ENCODE measurements around the gene DARS1.
A peak's percentile ranks its signal among the peaks of the same experiment; 100 is the strongest.

DARS1 gene

DNA sequence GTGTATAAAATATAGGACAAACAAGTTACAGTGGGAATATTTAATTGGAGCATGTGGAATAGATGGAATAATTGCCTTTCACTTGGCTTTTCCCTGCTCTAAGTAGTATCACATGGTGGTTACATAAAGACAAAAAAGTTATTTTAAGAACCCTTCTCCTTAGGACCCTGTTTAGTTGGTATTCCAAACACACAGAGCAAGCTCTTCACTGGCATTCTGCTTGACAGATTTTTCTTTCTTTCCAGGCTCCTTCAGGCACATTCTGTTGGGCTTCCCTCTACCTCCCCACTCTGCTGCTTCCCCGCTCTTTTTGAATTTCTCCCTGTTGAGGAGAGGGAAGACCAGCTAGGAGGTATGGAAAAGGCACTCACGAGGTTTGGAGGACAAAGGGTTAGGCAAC, 29.0 kb upstream of the DARS1 start:
- DNase-seq: no peak

DNA sequence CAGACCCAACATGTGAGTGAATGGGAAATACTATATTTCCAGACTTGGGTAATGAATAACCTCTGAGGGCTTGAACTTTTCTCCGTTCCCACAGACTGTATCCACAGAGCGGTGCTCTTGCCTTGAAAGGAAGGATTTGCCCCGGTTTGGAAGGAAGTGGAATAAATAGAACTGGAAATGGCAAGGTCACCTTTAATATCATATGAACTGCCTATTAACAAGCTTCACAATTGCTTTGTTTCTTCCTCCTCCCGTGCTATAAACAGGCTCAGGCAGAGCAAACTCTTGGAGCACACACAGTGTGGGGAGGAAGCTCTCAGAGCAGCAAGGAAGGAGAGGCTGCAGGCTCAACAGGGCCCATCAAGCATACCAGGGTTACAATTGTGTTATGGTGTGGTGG, 28.5 kb upstream of the DARS1 start:
- DNase-seq: no peak

DNA sequence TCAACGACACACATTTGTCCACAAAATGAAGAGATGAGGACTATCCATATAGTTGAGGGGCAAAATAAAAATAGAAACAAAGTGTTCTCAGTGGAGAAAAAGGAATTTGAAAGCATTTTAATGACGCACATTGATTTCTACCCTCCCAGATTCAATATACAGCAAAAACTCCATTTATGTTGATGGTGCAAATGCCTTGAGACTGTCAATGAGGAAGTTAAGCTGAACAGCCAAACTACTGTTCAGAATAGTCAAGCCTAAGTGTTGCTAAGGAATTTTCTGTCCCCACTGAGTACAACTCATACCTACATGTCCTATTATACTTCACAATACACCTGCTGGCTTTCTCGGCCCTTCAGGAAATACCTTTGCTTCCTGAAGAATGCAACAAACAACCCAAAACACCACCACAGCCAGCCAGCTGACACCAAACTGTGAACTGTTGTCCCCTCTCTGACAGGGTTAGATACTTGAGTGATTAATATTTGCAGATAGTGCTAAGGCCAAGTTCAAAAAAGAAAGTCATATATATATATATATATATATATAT, 27.8 kb upstream of the DARS1 start:
- DNase-seq: peak in 1 of 2 experiments; percentile 20

DNA sequence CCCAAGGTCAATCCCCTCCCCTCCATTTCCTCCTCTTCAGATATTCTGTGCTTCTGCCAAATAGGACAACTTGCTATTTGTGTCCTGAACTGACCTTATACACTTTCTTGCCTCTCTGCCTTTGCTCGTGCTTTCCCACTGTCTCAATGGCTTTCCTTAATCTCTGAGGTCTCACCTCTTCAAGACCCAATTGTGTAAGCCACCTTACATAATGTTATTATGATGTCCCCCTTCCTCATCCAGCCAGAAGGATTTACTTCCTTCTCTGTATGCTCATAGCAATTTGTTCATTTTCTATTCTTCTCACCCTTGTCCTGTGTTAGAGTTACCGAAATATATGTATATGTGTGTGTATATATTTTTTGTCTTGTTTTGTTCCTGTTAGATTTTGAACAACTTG, 26.9 kb upstream of the DARS1 start:
- no peak for DNase-seq

DNA sequence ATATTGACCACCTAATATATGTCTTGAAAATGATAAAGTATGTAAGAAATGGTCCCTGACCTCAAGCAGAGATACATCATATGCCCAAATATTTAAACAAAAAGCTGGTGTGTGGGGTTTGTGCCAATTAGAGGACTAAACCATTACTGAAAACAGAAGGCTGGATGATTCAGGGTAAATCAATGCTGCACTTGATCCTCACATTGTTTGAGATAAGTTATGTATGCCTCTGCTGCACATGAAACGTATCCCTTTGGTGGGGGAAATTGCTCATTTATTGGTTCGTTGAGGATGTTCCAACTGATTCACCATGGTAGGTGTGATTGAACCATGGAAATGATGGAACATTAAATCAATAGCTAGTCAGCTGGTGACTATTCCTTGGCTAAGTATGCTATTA, 24.7 kb upstream of the DARS1 start:
- no peak for DNase-seq

DNA sequence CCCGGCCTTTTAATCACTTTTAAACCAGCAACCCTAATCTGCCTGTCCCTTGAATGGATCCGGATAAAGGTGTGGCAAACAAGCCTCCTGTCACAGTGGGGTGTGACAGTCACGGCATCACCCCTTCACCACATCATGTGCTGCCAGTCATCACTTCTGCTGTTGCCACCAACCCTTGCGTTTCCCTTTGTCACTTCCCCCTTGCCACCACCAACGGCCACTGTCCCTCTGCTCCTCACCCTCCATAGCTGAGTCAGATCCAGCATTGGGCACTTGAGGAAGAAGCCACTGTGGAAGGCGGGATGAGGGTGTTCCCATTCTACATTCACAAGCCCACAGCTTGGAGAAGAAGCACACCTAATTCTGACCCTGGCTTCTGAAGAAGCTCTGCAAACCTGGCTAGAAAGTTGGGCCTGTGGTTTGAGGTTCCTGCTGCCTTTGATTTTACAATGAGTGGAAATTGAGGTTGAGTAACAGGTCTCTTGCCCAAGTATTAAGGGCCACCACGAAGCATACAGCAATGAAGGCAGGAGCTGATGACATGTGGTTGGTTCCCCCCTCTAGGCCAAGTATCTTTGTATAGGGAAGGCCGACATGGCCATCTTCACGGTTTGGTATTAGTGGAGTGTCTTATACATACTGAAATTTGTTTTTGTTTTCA, 22.9 kb upstream of the DARS1 start:
- DNase-seq: peak; percentile 95 to 97

DNA sequence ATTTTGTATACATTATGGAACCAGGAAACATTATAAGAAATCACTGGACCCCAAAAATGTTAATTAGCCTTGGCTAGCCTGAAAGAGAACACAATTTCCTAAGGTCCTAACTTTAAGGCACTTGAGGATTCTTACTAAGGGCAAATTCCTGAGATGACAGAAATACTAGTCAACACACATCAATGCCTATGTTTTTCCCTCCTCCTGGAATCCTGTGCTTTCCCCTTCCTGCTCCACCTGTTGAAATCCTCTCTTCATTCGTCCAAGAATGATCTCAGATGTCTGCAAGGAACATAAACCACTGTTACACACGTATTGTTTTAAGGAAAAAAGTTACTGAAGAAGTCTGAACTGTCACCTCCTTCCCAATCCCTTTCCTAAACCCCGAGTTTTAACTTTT, 21.2 kb upstream of the DARS1 start:
- DNase-seq: no peak

DNA sequence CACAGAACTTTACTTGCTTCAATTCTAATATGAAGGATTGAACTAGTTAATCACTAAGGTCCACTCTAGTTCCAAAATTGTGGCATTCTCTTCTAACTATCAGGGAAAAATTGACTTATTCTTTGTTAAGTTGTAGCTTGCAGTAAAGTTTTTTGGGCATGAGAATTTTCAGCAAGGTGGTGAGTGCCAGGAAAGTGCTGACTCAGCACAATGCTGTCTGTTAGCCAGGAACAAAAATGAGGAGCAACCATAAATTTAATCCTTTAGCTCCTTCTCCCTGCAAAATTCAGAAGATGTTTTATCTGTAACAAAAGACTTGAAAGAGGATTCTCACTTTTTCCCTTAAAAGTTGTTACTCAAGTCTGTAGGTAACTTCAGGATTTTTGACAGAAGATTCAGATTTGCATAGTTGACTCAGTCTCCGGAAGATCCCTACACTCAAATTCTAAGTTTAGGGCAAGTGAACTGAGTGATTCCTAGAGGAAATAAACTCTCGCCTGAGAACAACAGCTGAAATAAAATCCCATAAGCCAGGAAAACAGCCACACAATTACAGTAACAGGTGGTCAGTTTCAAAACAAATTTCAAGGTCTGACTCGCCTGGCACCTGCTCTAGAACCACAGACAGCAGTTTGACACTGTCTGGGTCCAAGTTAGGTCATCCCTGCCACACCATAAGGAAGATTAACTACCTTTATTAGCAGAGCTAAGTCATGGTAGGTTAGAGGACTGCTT, 20.2 kb upstream of the DARS1 start:
- DNase-seq: no peak

DNA sequence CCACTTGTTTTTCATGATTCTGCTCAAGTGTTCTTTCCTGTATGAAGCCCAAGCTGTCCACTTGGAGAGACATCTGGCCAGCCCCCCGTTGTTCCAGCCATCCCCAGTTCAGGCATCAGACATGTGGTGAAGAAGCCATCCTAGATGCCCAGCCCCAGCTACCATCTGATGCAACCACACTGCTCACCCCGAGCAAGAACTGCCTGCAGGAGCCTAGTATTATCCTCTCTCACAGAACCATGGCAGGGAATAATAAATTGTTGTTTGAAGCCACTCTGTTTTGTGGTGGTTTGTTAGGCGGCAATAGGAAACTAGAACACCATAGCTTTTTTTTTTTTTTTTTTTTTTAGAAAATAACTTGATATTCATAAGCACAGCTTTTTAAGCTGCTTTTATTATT, 19.5 kb upstream of the DARS1 start:
- DNase-seq: no peak

DNA sequence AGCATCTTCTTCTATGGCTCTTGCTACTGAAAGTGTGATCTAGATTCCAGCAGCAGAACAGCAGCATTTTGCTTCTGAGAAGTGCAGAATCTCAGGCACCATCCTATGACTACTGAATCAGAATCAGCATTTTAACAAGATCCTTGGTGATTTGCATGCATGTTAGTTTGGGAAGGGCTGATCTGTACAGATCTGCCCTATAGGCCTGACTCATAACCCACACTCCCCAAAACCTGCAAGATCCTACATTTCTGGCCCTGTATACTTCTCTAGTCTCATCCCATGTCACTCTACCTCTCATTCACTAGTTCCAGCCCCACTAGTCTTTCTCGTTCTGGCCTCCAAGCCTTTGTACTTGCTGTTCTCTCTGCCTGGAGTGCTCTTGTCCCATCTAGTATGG, 15.7 kb upstream of the DARS1 start:
- DNase-seq: no peak

DNA sequence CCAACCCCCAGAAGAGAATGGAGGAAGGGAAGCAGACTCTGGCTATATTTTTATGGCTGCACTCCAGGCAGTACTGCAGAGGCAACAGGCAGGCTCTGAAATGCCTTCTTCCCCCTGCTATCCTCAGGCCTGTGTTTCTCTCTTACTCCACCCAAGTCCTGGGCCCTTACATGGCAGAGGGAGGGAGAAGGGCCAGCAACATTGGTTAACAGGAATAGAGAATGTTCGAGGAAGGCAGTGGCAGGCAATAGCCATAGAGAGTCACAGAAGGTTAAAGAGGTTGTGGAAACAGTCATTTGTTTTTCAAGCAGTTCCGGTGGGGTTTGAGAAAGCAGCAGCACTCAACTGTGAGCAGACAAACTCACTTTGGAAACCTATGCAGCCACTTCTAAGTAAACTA, 15.1 kb upstream of the DARS1 start:
- DNase-seq: no peak

DNA sequence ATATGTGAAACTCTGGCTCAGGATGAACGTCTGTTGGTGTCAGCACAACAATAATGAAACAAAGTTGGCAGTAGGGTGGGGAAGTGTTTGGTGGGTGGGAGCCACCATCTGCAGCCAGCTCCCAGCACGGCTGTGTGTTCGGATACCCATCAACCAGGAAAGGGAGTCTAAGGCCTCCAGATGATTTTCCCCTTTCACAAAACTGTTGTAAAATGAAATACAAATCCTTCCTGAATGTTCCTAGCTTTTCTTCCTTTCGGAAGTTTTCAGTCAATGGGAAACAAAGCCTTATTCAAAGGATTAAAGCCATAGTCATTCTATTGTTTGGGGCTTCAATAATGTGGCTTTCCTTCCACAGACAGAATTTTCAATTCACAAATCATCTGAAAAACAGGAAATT, 14.5 kb upstream of the DARS1 start:
- DNase-seq: no peak

DNA sequence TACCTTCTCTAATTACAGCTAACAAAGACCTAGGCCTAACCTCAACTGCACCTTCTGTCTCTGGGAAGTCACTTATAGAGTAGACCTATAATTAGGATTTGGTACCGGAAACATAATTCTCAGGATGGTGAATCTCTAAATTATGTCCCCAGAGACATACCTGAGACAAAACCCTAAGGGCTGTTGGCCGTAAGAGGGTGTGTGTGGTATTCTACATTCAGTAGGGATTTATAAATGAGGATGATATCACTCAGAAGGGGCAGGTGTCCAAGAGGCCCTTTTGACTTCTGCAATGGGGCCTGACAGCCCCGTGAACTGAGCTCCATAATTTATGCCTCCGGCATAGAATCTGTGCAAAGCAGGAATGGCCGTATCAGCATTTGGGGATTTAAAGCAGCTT, 13.5 kb upstream of the DARS1 start:
- no peak for DNase-seq

DNA sequence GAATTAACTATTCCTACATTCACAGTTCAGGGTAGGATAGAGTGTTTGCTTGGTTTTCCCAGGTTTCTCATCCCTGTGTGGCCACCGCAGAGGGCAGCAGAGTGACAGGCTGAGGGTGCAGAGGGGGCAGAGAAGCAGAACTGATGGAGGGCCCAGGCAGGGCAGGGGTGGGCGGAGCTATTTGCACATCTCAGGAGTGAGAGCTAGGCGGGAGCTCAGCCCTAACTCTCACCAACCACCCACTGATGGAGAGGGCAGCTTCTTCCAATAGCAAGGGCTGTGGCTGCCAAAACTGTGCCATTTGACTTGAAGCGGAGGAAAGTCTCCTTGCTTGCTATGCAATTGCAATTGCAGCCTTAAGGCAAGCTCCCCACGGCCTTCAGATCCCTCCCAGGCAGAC, 12.0 kb upstream of the DARS1 start:
- DNase-seq: no peak

DNA sequence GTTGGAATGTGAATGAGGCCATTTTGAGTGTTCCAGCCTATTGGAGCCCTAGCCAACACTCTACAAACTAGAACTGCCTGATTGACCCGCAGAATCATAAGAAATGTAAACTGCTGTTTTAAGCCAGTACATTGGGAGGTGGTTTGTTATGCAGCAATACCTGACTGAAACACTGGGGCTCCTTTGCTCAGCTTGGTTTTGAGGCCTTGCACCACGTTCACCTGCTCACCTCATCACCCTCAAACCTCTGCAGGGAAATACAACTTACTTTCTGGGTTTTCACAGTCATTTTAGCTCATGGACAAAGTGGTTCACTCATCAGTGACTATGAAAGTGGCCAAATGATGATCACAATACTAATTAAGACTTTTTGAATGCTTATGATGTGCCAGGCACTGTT, 10.9 kb upstream of the DARS1 start:
- no peak for DNase-seq

DNA sequence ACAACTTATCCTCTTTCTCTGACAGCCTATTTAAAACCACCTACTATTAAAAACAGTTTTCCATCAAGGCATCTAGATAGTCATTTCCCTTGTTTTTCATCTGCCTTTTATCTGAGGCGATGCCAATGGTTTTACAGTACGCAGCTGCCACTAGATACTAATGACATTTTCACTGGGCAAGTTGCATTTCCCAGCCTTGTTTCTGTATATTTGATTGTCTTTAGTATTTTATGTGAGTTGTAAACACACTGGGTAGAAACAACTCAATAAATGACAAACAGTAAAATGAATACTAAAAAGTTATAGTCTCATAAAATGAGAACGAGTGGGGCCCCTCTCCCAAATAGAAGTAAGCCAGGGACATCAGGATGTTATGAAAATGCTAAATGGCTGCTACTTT, 8.9 kb upstream of the DARS1 start:
- no peak for DNase-seq

DNA sequence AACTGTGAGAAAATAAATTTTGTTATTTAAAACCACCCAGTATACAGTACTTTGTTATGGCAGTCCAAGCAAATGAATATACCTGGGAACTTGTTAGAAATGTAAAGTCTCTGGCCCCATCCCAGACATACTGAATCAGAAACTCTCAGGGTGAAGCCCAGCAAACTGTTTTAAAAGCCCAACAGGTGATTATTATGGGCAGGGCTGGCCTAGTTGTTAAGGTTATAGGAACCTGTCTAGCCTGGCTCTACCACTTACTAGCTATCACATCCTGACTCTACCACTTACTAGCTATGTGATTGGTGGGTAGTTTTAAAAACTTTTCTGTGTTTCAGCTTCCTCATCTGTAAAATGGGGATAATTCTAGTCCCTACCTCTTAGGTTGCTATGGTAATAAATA, 8.0 kb upstream of the DARS1 start:
- DNase-seq: no peak

DNA sequence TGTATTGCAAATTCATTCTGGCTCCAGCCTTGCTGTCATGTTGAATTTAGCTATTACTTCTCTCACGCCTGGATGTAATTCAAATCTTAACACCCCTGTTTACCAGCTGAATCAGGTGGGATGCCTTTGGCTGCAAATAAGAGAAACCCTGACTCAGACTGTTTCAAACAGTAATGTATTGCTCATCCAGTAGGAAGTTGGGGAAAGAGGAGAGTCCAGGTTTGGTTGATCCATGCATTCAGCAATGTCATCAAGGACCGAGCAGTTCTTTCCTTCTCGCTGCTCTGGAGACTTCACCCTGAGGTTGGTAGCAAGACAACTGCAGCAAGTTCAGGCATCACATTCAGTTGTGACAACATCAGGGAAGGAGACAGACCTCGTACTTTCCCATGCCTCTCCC, 6.4 kb upstream of the DARS1 start:
- DNase-seq: no peak

DNA sequence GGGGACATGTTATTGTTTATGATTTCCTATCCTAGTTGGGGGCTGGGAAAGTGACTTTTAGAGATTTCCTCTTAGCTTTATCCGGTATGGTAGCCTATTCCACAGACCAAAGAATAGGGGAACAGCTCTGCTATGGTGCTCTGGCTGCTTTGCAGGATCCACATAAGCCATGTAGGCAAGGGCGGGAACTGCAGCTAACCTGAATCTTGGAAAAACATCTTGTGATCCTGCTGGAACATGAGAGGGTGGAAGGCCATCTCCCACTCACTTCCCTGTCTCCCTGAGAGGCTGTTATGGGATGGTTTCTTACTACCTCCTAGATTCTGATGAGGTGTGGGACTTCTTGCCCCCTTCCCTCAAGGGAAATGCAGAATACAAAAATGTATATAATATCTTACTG, 2.0 kb upstream of the DARS1 start:
- no peak for DNase-seq

DNA sequence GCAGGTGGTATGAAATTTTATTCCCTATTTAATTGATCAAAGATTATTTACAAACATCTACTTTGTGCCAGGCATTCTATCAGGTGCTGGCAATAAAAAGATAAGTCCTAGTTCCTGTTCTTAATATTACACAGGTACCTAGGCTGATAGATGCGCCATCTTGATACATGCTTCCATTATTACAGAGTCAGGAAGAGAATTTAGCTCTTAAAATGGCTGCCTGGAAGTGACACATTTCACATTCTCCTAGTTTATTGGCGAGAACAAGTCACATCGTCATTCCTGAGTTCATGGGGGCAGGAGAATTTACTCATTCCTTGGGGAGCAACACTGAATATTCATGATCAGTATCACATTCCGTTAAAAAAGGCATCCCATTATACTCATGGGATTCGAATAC, 1.1 kb upstream of the DARS1 start:
- no peak for DNase-seq

DNA sequence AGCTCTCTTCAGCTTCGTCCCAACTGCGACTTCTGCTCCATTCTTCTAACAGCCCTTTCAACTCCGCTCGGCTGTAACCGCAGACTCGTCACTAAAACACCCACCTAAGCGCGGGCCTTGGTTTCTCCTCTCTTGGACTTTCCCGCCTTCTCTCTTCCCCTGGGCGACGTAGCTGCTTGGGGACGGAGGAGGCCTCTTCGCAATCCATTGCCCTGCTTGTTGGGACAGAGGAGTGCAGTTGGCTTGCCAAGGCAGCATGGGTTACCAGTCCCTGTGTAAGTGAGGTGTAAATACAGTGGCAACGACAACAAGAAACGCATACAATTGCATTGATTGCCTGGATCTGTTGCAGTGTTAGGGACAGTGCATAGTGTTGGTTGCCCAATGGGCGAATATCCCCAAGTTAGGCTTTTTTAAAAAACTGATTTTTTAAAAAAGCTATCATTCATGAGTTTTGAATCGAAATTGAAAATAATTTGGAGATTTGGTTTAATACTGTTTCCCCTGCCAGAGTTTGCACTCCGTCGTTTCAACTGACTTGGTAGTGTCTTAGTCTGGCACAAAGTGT, 484 bp upstream of the DARS1 start:
- DNase-seq: peak; percentile 91 to 95

DNA sequence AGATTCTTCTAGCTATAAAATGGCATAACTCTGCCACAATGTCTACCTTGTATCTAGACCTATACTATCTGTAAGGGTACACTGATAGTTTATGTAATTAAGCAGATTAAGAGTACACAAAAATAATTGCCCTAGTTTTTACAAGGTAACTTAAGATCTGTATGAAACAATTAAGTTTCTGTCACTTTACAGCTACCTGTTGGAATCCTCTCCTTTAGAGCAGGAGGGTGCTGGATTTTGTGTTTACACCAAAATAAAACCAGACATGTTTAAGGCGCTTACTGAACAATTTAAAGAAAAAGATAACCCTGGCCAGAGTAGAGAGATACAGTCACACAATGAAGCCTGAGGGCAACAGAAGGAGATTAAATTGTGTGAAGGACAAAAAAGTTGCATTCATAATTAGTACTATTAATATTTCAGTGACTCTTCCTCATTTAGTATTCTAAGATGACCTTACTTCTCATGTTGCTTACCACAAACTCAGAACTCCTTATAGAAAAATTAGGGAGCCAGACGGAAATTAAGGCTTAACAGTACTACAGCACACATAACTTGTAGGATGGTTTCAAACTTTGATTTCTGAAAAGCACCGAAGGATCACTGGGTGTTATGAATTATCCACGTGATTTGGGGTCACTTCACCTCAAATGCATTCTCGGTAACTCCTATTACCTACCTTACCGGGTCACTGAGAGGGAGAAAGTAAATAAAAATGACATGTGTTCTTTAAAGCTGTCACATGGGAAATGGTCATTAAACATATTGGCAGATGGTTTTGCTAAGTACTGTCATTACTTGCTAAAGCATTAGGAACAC, 1.0 kb downstream of the DARS1 start:
- no peak for DNase-seq

DNA sequence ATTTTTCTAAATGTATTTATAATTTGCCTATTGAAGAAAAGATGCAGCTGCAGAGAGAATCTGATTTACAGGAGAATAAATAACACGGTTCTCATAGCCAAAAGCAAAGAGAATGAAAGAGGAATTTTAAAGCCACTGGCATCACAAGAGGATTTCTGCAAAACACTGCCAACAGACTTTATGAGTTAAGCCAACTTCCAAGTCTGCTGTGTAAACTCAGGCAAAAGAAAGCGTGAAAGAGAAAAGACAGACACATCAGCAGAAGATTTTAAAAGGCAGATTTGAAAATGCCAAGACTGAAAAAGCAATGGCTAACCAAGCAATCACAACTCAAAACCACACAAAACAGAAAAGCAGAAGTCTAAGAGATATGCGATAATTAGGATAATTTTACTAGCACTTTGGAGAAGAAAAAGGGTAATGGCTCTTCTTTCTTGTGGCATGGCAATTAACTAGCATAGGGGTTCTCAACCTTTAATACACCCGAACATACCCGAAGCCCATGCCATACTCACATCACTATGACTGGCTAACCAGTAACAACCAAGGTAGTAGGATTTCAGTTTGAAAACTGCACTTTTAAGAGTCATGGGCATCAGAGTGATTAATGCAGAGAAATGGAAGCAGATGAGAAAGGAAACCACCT, 4.9 kb downstream of the DARS1 start:
- DNase-seq: peak; percentile 48 to 75

Measured in Kasumi-1 (cell line).